ENCODE results near the gene LLCFC1. TPM values are rescaled to one million over a fixed set of nuclear protein-coding genes. Genes with fewer than 3 reads are reported as not detected.

Gene LLCFC1
- total RNA-seq, 2 donors from 2014 or later = 6.4 TPM; not detected in 1

- Histone ChIP-seq H3K4me3 (no peak overlapping the region), H3K9me3 (no peaks in the 10 kb centered on the region), H3K4me1 (replicated peaks) (peaks cover 2% of the 10 kb centered on the region), H3K27ac (peak overlapping the region; percentile 50 to 62), H3K36me3 (no peaks in the 10 kb centered on the region), H3K27me3 (replicated peaks; ENCODE audit: insufficient read depth) (no peaks in the 10 kb centered on the region)
- peak; percentile 33 for DNase-seq (ENCODE audit: low spot score)
- intact Hi-C loops (cut with DNase I) = no loop called here
- TF ChIP-seq POLR2A (IDR thresholded peaks at IDR 0.05) = no peak
- peak; percentile 51 for TF ChIP-seq POLR2AphosphoS5 (IDR thresholded peaks at IDR 0.05)
- TF ChIP-seq CTCF (IDR thresholded peaks at IDR 0.05) = no peak
- 23% methylated on average over 1 of the region's 1 CpG for WGBS
Observed at GRCh38 chr7:142914121-142914520, 25.2 kb upstream of the LLCFC1 start.

- Histone ChIP-seq H3K36me3 (no peaks in the 10 kb centered on the region), H3K4me1 (replicated peaks) (peaks cover 2% of the 10 kb centered on the region), H3K4me3 (no peak overlapping the region), H3K27me3 (replicated peaks; ENCODE audit: insufficient read depth) (no peaks in the 10 kb centered on the region), H3K27ac (no peak overlapping the region), H3K9me3 (no peaks in the 10 kb centered on the region)
- WGBS = 92% methylated on average over 8 of the region's 8 CpGs
- DNase-seq (ENCODE audit: low spot score) = no peak
- intact Hi-C loops (cut with DNase I) = no loop called here
- no peak for TF ChIP-seq POLR2A (IDR thresholded peaks at IDR 0.05)
- no peak for TF ChIP-seq POLR2AphosphoS5 (IDR thresholded peaks at IDR 0.05)
- TF ChIP-seq CTCF (IDR thresholded peaks at IDR 0.05) = no peak
Observed at GRCh38 chr7:142915315-142915714, 24.0 kb upstream of the LLCFC1 start.

- 38% methylated on average over 2 of the region's 2 CpGs for WGBS
- intact Hi-C loops (cut with DNase I) = no loop called here
- no peak for DNase-seq (ENCODE audit: low spot score)
- Histone ChIP-seq H3K27ac (no peak overlapping the region), H3K9me3 (no peaks in the 10 kb centered on the region), H3K4me3 (no peak overlapping the region), H3K4me1 (replicated peaks) (peaks cover 2% of the 10 kb centered on the region), H3K27me3 (replicated peaks; ENCODE audit: insufficient read depth) (no peaks in the 10 kb centered on the region), H3K36me3 (no peaks in the 10 kb centered on the region)
- TF ChIP-seq POLR2AphosphoS5 (IDR thresholded peaks at IDR 0.05) = no peak
Observed at GRCh38 chr7:142916508-142916907, 22.8 kb upstream of the LLCFC1 start.

GRCh38 chr7:142917447-142917846, 21.8 kb upstream of the LLCFC1 start:
- Histone ChIP-seq H3K9me3 (no peaks in the 10 kb centered on the region), H3K4me3 (no peak overlapping the region), H3K27me3 (replicated peaks; ENCODE audit: insufficient read depth) (no peaks in the 10 kb centered on the region), H3K27ac (no peak overlapping the region), H3K36me3 (no peaks in the 10 kb centered on the region), H3K4me1 (replicated peaks) (peaks cover 2% of the 10 kb centered on the region)
- intact Hi-C loops (cut with DNase I) = no loop called here
- TF ChIP-seq CTCF (IDR thresholded peaks at IDR 0.05) = no peak
- TF ChIP-seq POLR2AphosphoS5 (IDR thresholded peaks at IDR 0.05) = no peak
- no peak for TF ChIP-seq POLR2A (IDR thresholded peaks at IDR 0.05)
- WGBS = 81% methylated on average over 3 of the region's 3 CpGs
- DNase-seq (ENCODE audit: low spot score) = no peak

- no peaks in the 10 kb centered on the region for H3K36me3 ChIP-seq
- DNase-seq (ENCODE audit: low spot score) = no peak
- no peaks in the 10 kb centered on the region for H3K9me3 ChIP-seq
- no peak overlapping the region for H3K4me3 ChIP-seq
- TF ChIP-seq POLR2AphosphoS5 (IDR thresholded peaks at IDR 0.05) = no peak
- no peak for TF ChIP-seq CTCF (IDR thresholded peaks at IDR 0.05)
- no peak for TF ChIP-seq POLR2A (IDR thresholded peaks at IDR 0.05)
- WGBS = 74% methylated on average over 2 of the region's 2 CpGs
- peaks cover 2% of the 10 kb centered on the region for H3K4me1 ChIP-seq (replicated peaks)
- no peak overlapping the region for H3K27ac ChIP-seq
- H3K27me3 ChIP-seq (replicated peaks; ENCODE audit: insufficient read depth) = no peaks in the 10 kb centered on the region
- intact Hi-C loops (cut with DNase I) = no loop called here
Observed at GRCh38 chr7:142918901-142919300, 20.4 kb upstream of the LLCFC1 start.
